CD4-positive, alpha-beta T cell treated with Interleukin-15 for 4 hours (primary cell): ENCODE measurements around the gene SLAIN1.

ENCODE experiments used
- DNase-seq: peaks from one replicate; pipeline ENCODE4 v3.0.0-alpha.2; 2020; ENCODE audit warnings: low spot score

The SLAIN1 gene

GRCh38 chr13:77714119-77714755 lies 16.8 kb downstream of the SLAIN1 start:
- no peak for DNase-seq

DNA sequence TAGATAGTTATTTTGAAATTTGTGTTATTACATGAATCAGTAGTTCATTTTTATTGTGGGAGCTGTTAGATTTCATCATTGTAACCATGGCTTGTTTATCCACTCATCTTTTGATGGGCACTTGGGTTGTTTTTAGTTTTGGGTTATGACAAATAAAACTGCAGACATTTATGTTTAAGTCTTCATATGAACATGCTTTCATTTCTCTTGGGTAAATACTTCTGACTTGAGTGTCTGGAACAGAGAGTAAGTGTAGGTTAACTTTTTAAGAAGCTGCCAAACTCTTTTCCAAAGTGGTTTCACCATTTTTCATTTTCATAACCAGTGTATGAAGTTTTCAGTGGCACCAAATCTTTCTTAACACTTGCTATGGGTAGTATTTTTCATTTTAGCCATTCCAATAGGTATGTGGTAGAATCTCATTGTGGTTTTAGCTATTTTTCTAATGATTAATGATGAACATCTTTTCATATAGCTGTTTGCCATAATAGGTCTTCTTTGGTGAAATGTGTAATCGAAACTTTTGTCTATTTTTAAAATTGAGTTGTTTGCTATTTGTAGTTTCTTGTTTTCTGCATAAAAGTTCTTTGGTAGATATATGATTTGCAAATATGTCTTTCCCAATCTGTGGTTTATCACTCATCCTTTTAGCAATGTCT lies 17.9 kb downstream of the SLAIN1 start:
- DNase-seq: no peak

GRCh38 chr13:77716692-77717091 lies 19.2 kb downstream of the SLAIN1 start:
- DNase-seq: no peak

GRCh38 chr13:77717508-77717907 lies 20.0 kb downstream of the SLAIN1 start:
- no peak for DNase-seq

DNA sequence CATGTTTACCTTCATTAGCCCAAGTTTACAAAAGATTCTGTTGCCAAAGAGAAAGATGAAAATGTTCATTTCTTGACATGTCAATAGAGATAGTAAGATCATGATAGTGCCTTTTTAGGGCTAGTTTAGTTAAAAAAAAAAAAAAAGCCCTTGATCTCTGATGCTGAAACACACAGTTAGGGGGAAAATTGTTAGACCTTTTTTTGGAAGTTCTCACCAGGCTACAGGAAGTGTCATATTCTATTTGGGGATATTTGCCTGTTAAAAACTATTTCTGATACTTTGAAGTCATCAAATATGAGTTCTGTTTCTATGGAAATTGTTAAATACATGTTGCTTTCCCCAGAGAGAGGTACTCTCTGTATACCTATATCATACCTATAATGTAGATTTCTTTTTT lies 21.6 kb downstream of the SLAIN1 start:
- DNase-seq: no peak

DNA sequence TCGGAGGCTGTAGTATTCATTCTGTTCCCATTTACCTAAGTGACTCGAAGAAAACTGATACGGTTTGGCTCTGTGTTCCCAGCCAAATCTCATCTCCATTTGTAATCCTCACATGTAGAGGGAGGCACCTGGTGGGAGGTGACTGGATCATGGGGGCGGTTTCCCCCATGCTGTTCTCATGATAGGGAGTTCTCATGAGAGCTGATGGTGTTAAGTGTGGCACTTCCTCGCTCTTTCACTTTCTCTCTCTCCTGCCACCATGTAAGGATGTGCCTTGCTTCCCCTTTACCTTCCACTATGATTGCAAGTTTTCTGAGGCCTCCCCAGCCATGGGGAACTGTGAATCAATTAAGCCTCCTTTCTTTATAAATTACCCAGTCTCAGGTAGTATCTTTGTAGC lies 23.5 kb downstream of the SLAIN1 start:
- DNase-seq: no peak

- DNase-seq: no peak
Measured at GRCh38 chr13:77724092-77724491, 26.6 kb downstream of the SLAIN1 start.

GRCh38 chr13:77725071-77725470 lies 27.6 kb downstream of the SLAIN1 start:
- no peak for DNase-seq

- DNase-seq: no peak
Measured at GRCh38 chr13:77728265-77729125, 31.0 kb downstream of the SLAIN1 start.

DNA sequence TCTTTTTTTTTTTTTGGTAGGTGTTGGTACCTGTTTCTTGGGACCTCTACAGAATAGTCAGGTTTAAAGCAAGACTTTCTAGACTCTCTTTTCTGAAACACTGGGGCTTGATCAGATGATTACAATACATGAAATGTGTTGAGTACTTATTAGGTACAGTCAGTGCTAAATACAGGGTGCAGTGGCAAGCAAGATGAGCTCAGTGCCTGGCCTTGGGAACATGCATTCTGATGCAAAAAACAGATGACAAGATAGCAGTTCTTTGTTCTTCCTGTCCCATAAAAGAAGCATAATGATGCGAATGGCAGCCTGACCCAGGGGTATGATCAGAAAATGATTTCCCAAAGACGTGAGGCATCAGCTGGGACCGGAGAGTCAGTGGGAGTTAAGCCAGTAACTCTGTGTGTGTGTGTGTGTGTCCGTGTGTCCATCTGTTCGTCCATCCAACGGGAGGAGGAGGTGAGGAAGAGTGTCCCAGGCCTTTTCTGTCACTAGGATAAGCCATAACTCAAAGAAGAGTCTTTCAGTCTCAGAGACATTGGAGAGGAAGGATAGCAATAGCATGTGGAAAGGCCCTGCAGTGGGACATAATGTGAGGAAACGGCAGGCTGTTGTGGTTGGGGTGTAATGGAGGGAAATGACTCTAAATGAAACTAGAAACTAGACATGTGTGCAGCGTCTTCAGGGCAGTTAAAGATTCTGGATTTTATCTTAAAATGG lies 32.2 kb downstream of the SLAIN1 start:
- peak; percentile 15 for DNase-seq

GRCh38 chr13:77730572-77730971 lies 33.1 kb downstream of the SLAIN1 start:
- DNase-seq: no peak

DNA sequence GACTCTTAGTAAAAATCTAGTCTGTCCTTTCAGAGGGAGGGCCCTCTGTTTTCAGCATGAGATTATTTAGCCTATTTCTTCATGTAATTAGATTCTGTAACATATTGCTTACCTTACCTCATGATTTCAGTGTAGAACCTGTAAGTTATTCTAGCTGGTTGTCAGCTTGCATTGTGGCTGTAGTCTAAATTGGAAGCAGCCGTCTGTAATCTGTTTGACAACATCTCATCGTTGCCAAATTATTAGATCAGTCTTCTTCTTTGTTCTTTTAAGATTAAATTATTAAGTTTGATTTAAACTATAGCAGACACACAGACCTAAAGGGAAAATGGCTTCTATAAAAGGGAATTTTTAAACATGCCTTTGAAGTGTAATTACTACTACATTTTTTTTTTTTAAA lies 34.8 kb downstream of the SLAIN1 start:
- no peak for DNase-seq

GRCh38 chr13:77733674-77734073 lies 36.2 kb downstream of the SLAIN1 start:
- DNase-seq: no peak

DNA sequence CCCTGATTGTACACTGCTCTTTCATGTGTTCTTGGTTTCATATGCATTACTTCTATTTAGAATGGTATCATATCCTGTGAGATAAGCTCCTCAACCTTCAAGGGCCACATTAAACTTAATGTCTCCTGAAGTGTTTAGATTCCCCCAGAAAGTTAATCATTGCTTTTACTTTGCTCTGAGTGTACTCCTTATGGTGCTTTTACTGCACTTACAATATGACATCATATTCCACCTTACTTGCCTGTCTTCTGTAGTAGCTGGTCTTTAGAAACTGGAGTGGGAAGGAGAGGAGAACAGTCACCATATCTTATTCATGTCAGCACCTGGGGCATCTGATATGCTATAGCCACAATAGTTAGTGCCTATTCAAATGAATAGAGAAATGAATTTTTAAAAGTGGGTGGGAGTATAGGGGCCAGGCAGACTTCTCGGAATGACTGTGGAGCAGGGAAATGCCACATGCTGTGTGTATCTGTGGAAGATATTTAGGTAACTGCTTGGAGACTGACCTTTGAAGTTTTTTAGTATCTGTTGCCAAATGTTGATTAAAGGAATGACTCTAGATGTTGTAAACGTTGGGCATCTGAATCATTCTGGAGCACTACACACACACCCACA lies 40.2 kb downstream of the SLAIN1 start:
- no peak for DNase-seq

- no peak for DNase-seq
Measured at GRCh38 chr13:77740097-77740735, 42.7 kb downstream of the SLAIN1 start.

DNA sequence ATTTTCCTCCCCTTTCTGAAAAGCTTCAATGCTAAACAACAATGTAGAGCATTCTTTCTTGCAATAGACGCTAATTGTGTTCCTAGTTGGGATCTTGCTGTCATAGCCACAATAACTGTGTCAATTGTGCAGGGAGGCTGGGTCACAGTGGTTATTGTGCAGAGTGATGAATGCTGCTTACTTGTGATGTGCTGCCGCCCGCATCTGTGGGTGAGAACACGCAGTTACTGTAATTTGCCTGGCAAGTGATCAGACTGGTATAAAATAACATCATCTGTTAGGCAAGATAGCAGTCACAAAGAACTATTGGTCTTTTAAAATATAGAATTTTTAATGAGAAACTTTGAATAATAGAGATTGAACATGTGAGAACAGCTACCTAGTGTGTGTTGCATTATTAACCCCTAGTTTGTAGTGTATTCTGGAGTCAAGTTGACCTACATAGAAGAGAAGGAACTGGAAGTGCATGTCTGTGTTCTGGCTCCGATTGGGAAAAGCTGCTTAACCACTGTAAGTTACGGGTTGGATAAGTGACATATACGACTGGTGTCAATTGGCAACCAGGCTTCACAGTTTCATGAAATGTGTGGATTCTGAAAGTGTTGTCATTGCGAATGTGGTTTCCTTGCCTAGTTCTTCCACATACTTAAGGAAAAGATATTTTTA lies 43.6 kb downstream of the SLAIN1 start:
- no peak for DNase-seq

GRCh38 chr13:77741597-77741972 lies 44.1 kb downstream of the SLAIN1 start:
- DNase-seq: no peak

DNA sequence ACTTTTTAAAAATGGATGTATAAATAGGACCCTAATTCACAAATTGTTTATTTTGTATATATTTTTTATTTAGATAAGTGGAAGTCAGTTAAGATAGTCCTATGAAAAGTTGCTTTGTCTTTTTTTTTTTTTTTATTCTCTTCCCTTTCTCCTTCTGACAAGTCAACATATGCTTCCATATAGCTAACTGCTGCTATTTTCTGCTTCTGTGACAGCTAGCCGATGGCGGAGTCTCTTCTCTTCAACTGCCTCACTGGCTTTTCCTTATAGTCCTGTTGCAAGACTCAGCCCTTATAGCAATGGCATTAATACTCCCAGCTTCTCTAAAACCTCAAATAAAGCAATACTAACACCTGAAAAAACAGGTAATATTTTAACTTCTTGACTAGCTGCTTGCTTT lies 45.3 kb downstream of the SLAIN1 start:
- no peak for DNase-seq

DNA sequence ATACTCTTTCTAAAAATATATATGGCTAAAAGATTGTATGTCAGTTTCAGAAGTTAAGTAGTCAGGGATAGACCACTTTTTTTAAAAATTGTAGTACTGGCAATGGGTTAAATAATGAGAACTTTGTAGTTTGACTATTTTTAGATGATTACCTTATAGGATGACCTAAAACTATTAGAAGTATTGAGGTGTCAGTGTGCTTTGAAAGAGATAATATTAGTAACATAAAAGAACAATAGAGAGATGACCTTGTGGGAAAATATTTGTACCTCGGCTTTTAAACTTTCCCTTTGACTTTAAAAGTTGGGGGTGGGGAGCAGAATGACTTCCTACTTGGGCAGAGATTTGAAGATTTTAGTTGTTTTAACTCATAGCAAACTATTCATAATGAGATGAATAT lies 48.3 kb downstream of the SLAIN1 start:
- DNase-seq: no peak

GRCh38 chr13:77749344-77749880 lies 51.9 kb downstream of the SLAIN1 start:
- DNase-seq: no peak
